GM12878 (cell line): ENCODE measurements around the gene CDC7. TPM values are rescaled to one million over a fixed set of nuclear protein-coding genes. Genes with fewer than 3 reads are reported as not detected.

Source experiments
- ATAC-seq: fragments of 200-7000 bp; cut with Tn5 transposase; 3 replicates; pipeline ENCODE4 v1.9.1; 2020; ENCODE audit warnings: mild to moderate bottlenecking, moderate library complexity
- BruUV-seq: library from RNA; stranded (reverse); fragments of 400-500 nt; replicated peaks from 2 replicates; lab custom pipeline; 2021; lab: Mats Ljungman, UMichigan
- CTCF ChIA-PET: fragments of 300-600 bp; sonication (Branson Sonifier 250); formaldehyde crosslinking; extraction: SDS; loops from one replicate; lab custom pipeline; 2021; ENCODE audit warnings: inconsistent platforms; lab: Yijun Ruan, JAX
- POLR2A ChIA-PET: fragments of 350-600 bp; formaldehyde crosslinking; extraction: SDS; loops from one replicate; lab custom pipeline; 2021; ENCODE audit warnings: inconsistent platforms; lab: Charles Lee
- RAD21 ChIA-PET: fragments of 300-600 bp; sonication (Branson Sonifier 250); formaldehyde crosslinking; loops from one replicate; lab custom pipeline; 2023; ENCODE audit warnings: antibody characterized with exemption; ENCODE audit not compliant: unreplicated experiment; lab: Charles Lee
- SMC1A ChIA-PET: fragments of 300-600 bp; sonication (Branson Sonifier 250); formaldehyde crosslinking; loops from one replicate; lab custom pipeline; 2023; ENCODE audit not compliant: unreplicated experiment, uncharacterized antibody; lab: Charles Lee
- DNase-seq: peaks from one replicate; pipeline ENCODE4 v3.0.0-alpha.2; 2011; ENCODE audit warnings: low read depth, low spot score
- FAIRE-seq: peaks from 3 replicates; lab custom pipeline; 2011; peaks lifted over from hg19 to GRCh38; lab: Jason Lieb, UNC
- H2AFZ ChIP-seq: 2 replicates; pipeline ENCODE4 v1.6.0; 2011; ENCODE audit warnings: low read depth, low read length, control low read depth; ENCODE audit not compliant: control insufficient read depth
- H3K27ac ChIP-seq: 2 replicates; pipeline ENCODE4 v1.5.1; 2011; ENCODE audit warnings: control low read depth; ENCODE audit not compliant: control insufficient read depth, insufficient read depth
- H3K27me3 ChIP-seq, 2 experiments: replicated peaks in 1 of 2; 2 replicates each; pipeline versions ENCODE4 v1.6.0 to v1.6.1; 2011; ENCODE audit warnings: low read length in 1 of 2; ENCODE audit not compliant: control insufficient read depth in 2 of 2, insufficient read depth in 2 of 2
- H3K36me3 ChIP-seq, 2 experiments: 2 replicates each; pipeline ENCODE4 v1.5.1; 2011; ENCODE audit warnings: low read length in 1 of 2; ENCODE audit not compliant: control insufficient read depth in 2 of 2, insufficient read depth in 2 of 2
- H3K4me1 ChIP-seq: 2 replicates; pipeline ENCODE4 v1.6.1; 2011; ENCODE audit warnings: mild to moderate bottlenecking, low read length, moderate library complexity, mixed read lengths; ENCODE audit not compliant: control insufficient read depth, insufficient read depth
- H3K4me2 ChIP-seq: 2 replicates; pipeline ENCODE4 v1.6.0; 2011; ENCODE audit warnings: control low read depth; ENCODE audit not compliant: control insufficient read depth, insufficient read depth
- H3K4me3 ChIP-seq: fragments of 200-600 bp; sonication (generic); 2 replicates; pipeline ENCODE4 v1.5.1; 2016
- H3K79me2 ChIP-seq: 2 replicates; pipeline ENCODE4 v1.6.0; 2011; ENCODE audit warnings: low read length; ENCODE audit not compliant: control insufficient read depth, insufficient read depth
- H3K9ac ChIP-seq: 2 replicates; pipeline ENCODE4 v1.8.0; 2011; ENCODE audit warnings: low read length, control low read depth, mixed read lengths; ENCODE audit not compliant: control insufficient read depth, insufficient read depth
- H3K9me3 ChIP-seq: replicated peaks from 3 replicates; pipeline ENCODE4 v1.5.1; 2011; ENCODE audit warnings: mild to moderate bottlenecking, low read length; ENCODE audit not compliant: control insufficient read depth, insufficient read depth
- H4K20me1 ChIP-seq: 2 replicates; pipeline ENCODE4 v1.6.0; 2011; ENCODE audit not compliant: control insufficient read depth, insufficient read depth
- ASH2L ChIP-seq: fragments of 300-600, 200-600 bp; sonication (generic); IDR thresholded peaks from 2 replicates; pipeline ENCODE4 v1.6.1; 2017; ENCODE audit warnings: low read depth, mild to moderate bottlenecking, borderline replicate concordance
- ATF2 ChIP-seq: IDR thresholded peaks from 2 replicates; pipeline ENCODE4 v1.6.1; 2012; ENCODE audit warnings: low read length, inconsistent platforms
- CBFB ChIP-seq: IDR thresholded peaks from 2 replicates; pipeline ENCODE4 v1.6.1; 2016; ENCODE audit warnings: antibody characterized with exemption, low read depth
- CBX3 ChIP-seq: fragments of 200-600 bp; sonication (generic); IDR thresholded peaks from 2 replicates; pipeline ENCODE4 v1.6.1; 2016; ENCODE audit warnings: low read depth, borderline replicate concordance
- CHD4 ChIP-seq: fragments of 200-600 bp; sonication (generic); IDR thresholded peaks from 2 replicates; pipeline ENCODE4 v1.6.1; 2016; ENCODE audit warnings: mild to moderate bottlenecking
- E2F4 ChIP-seq: IDR thresholded peaks from 2 replicates; pipeline ENCODE4 v1.6.1; 2012; ENCODE audit warnings: low read depth, low read length, improper control_type of control experiment
- FOXM1 ChIP-seq: IDR thresholded peaks from 2 replicates; pipeline ENCODE4 v1.6.1; 2012; ENCODE audit warnings: low read depth, mild to moderate bottlenecking, inconsistent platforms, low read length, moderate library complexity
- JUNB ChIP-seq: IDR thresholded peaks from 2 replicates; pipeline ENCODE4 v1.6.1; 2016; ENCODE audit warnings: antibody characterized with exemption, mild to moderate bottlenecking
- MAX ChIP-seq: IDR thresholded peaks from 2 replicates; pipeline ENCODE4 v1.6.1; 2012; ENCODE audit warnings: low read depth, low read length, improper control_type of control experiment
- MTA3 ChIP-seq: IDR thresholded peaks from 2 replicates; pipeline ENCODE4 v1.6.1; 2012; ENCODE audit warnings: low read length, inconsistent platforms, borderline replicate concordance
- NFYA ChIP-seq: IDR thresholded peaks from 2 replicates; pipeline ENCODE4 v1.6.1; 2011; ENCODE audit warnings: low read depth, mild to moderate bottlenecking, low read length, improper control_type of control experiment, borderline replicate concordance
- NFYB ChIP-seq: IDR thresholded peaks from 2 replicates; pipeline ENCODE4 v1.6.1; 2011; ENCODE audit warnings: low read depth, mild to moderate bottlenecking, low read length, improper control_type of control experiment, moderate library complexity; ENCODE audit not compliant: insufficient read depth
- PAX5 ChIP-seq: IDR thresholded peaks from 2 replicates; pipeline ENCODE4 v1.6.1; 2011; ENCODE audit warnings: low read depth, low read length, borderline replicate concordance
- RBBP5 ChIP-seq: fragments of 200-600 bp; sonication (generic); conservative IDR thresholded peaks from 2 replicates; pipeline ENCODE4 v1.6.1; 2016
- SREBF1 ChIP-seq: IDR thresholded peaks from 2 replicates; pipeline ENCODE4 v1.6.1; 2012; ENCODE audit warnings: mild to moderate bottlenecking, low read length
- ZNF217 ChIP-seq: fragments of 450-650 bp; IDR thresholded peaks from 2 replicates; pipeline ENCODE4 v1.6.1; 2017; ENCODE audit warnings: antibody characterized with exemption, mild to moderate bottlenecking
- WGBS: methylation state at CpG from one replicate; pipeline ENCODE4 v1.1.6; 2016; ENCODE audit warnings: low lambda C conversion rate; ENCODE audit not compliant: insufficient replicate concordance, insufficient coverage; ENCODE audit errors: missing lambda C conversion rate; 5-methylcytosine and 5-hydroxymethylcytosine counted together
- in situ Hi-C: fragments of 300-500 bp; cut with MboI; formaldehyde crosslinking; loops from 9 replicates; pipeline ENCODE4 v1.14.3; 2018; ENCODE audit warnings: mixed read lengths
- intact Hi-C: fragments of 100-400 bp; cut with micrococcal nuclease; formaldehyde crosslinking; loops from one replicate; pipeline ENCODE4 v1.14.2; 2022; ENCODE audit not compliant: unreplicated experiment
- polyA plus RNA-seq, 11 experiments: library from polyadenylated mRNA; depleted of rRNA in 4 of 11; unstranded in 6 of 11; stranded (reverse) in 5 of 11; fragments of >200 nt; fragmentation: Nextera tagmentation in 4 of 11; fragmentation: Illumina TruSeq in 1 of 11; extraction: Ambion mirVana in 4 of 11; extraction: Trizol in 1 of 11; gene quantifications; 1 replicate in 1 of 11; 2 replicates in 10 of 11; pipeline versions ENCODE4 v1.2.1 to v1.2.3, GENCODE V29; 2011 to 2016; ENCODE audit warnings: inconsistent platforms in 2 of 11, missing spikeins in 2 of 11, low read depth in 1 of 11
- total RNA-seq, 4 experiments: library from RNA; depleted of rRNA in 3 of 4; stranded (reverse); fragments of >200 nt in 3 of 4; fragmentation: Illumina TruSeq in 1 of 4; extraction: Trizol in 1 of 4; gene quantifications; 2 replicates each; pipeline versions ENCODE4 v1.2.1 to v1.2.3, GENCODE V29; 2013 to 2021

CDC7 gene
- total and polyA plus RNA-seq, 10 of the 15 experiments (the other 5 are each of a cell fraction or from before 2014, with no cell fraction given): 14.9 to 37.8 (median 26.0) TPM

GRCh38 chr1:91540910-91541309 lies 40.3 kb downstream of the CDC7 start:
- POLR2A ChIA-PET: no interaction called here
- no peak overlapping the region for H3K27ac ChIP-seq
- no peak overlapping the region for H3K4me2 ChIP-seq
- no peak overlapping the region for H3K4me3 ChIP-seq
- TF ChIP-seq ZNF217: no peak
- TF ChIP-seq NFYA: no peak
- no peak for TF ChIP-seq CBFB
- TF ChIP-seq FOXM1: no peak
- TF ChIP-seq PAX5: no peak
- TF ChIP-seq CBX3: no peak
- no peak overlapping the region for H2AFZ ChIP-seq
- CTCF ChIA-PET: no interaction called here
- DNase-seq (no peak), ATAC-seq (no peak), FAIRE-seq (no peak)
- H3K27me3 ChIP-seq: no peaks in the 10 kb centered on the region
- no TSS peak for BruUV-seq
- H3K9ac ChIP-seq: no peak overlapping the region
- intact Hi-C loops (no loop called here), in situ Hi-C loops (no loop called here)
- H3K4me1 ChIP-seq: no peaks in the 10 kb centered on the region
- no peaks in the 10 kb centered on the region for H3K9me3 ChIP-seq
- 7% methylated on average over 1 of the region's 1 CpG for WGBS
- RAD21 ChIA-PET: no interaction called here
- H3K36me3 ChIP-seq: no peaks in the 10 kb centered on the region
- SMC1A ChIA-PET: no interaction called here
- H4K20me1 ChIP-seq: no peaks in the 10 kb centered on the region
- H3K79me2 ChIP-seq: no peaks in the 10 kb centered on the region

- SMC1A ChIA-PET: no interaction called here
- Histone ChIP-seq H3K79me2 (no peaks in the 10 kb centered on the region), H4K20me1 (no peaks in the 10 kb centered on the region), H3K27ac (no peak overlapping the region), H3K9ac (no peak overlapping the region), H3K36me3 (no peaks in the 10 kb centered on the region), H3K4me2 (no peak overlapping the region), H3K4me3 (no peak overlapping the region), H3K27me3 (no peaks in the 10 kb centered on the region), H3K4me1 (no peaks in the 10 kb centered on the region), H2AFZ (no peak overlapping the region), H3K9me3 (no peaks in the 10 kb centered on the region)
- DNase-seq (no peak), ATAC-seq (no peak), FAIRE-seq (no peak)
- WGBS: 61% methylated on average over 5 of the region's 5 CpGs
- POLR2A ChIA-PET: interaction anchor here (0.6 kb wide), 2 partner anchors 87 to 1422 kb away, joined by 3 to 4 read pairs; no protein-coding TSS in a partner anchor
- in situ Hi-C loops: no loop called here
- CTCF ChIA-PET: interaction anchor here (1.0 kb wide), 1 partner anchor 9 kb away, joined by 3 read pairs; no protein-coding TSS in a partner anchor
- no TSS peak for BruUV-seq
- TF ChIP-seq NFYB (no peak), ATF2 (no peak), MTA3 (no peak), RBBP5 (no peak), JUNB (no peak), SREBF1 (no peak), E2F4 (no peak), MAX (no peak), CHD4 (no peak), ASH2L (no peak)
- RAD21 ChIA-PET: no interaction called here
- intact Hi-C loops: no loop called here
These were observed 41.4 kb downstream of the CDC7 start for GRCh38 chr1:91541918-91542533.
